Gastrocnemius medialis (tissue), 4 donors: Measurements from ENCODE around the gene CD300LD. TPM values are rescaled to one million over a fixed set of nuclear protein-coding genes. Genes with fewer than 3 reads are reported as not detected.

ENCODE experiments used
- ATAC-seq, 2 donors: fragments of 150-250 bp; one replicate each; pipeline ENCODE4 v1.9.1; 2016
- DNase-seq, 2 donors: peaks; one replicate each; pipeline ENCODE4 v3.0.0-alpha.2; 2019
- H3K27ac ChIP-seq, 4 donors: fragments of 200-600 bp; sonication (generic); 1 replicate in 1 of 4; 2 replicates in 3 of 4; pipeline ENCODE4 v1.5.1; 2016 to 2018; ENCODE audit warnings: mild to moderate bottlenecking in 2 of 4, moderate library complexity in 1 of 4
- H3K27me3 ChIP-seq, 3 donors: fragments of 200-600 bp; sonication (generic) in 2 of 3; 1 replicate in 1 of 3; 2 replicates in 2 of 3; pipeline versions ENCODE4 v1.5.1 to v1.6.0; 2016 to 2019; ENCODE audit warnings: mild to moderate bottlenecking in 1 of 3, moderate library complexity in 1 of 3
- H3K36me3 ChIP-seq, 2 donors: fragments of 200-600 bp; sonication (generic) in 1 of 2; one replicate each; pipeline ENCODE4 v1.5.1; 2017 to 2018
- H3K4me1 ChIP-seq, 2 donors: fragments of 200-600 bp; sonication (generic) in 1 of 2; one replicate each; pipeline ENCODE4 v1.5.1; 2016 to 2017; ENCODE audit warnings: mild to moderate bottlenecking in 2 of 2
- H3K4me3 ChIP-seq, 4 donors: fragments of 200-600 bp; sonication (generic) in 3 of 4; 1 replicate in 1 of 4; 2 replicates in 3 of 4; pipeline ENCODE4 v1.5.1; 2016 to 2019; ENCODE audit warnings: mild to moderate bottlenecking in 2 of 4
- H3K9me3 ChIP-seq, 3 donors: fragments of 200-600 bp; sonication (generic) in 2 of 3; 1 replicate in 1 of 3; 2 replicates in 2 of 3; pipeline ENCODE4 v1.5.1; 2016 to 2019
- CTCF ChIP-seq, 5 experiments: fragments of 450-650 bp in 3 of 5; fragments of 200-600 bp in 2 of 5; sonication (generic) in 2 of 5; IDR thresholded peaks in 4 of 5; conservative IDR thresholded peaks in 1 of 5; 1 replicate in 4 of 5; 2 replicates in 1 of 5; pipeline ENCODE4 v1.5.1; 2016 to 2019; ENCODE audit warnings: antibody characterized with exemption in 5 of 5, mild to moderate bottlenecking in 3 of 5, moderate library complexity in 3 of 5
- POLR2A ChIP-seq, 2 donors: fragments of 450-650 bp; IDR thresholded peaks; one replicate each; pipeline ENCODE4 v1.6.1; 2017; ENCODE audit warnings: antibody characterized with exemption in 2 of 2, mild to moderate bottlenecking in 2 of 2, moderate library complexity in 2 of 2
- in situ Hi-C, 4 donors: fragments of 200-750 bp; cut with MboI; loops; one replicate each; pipeline versions ENCODE4 v1.15.0 to v1.8.0; 2017; ENCODE audit warnings: low sequenced_read_pairs in 4 of 4
- intact Hi-C: fragments of 100-400 bp; cut with DNase I; formaldehyde crosslinking; loops from one replicate; pipeline ENCODE4 v1.15.1; 2023; ENCODE audit warnings: low total_unique reads
- total RNA-seq, 4 donors: library from RNA; depleted of rRNA; stranded (reverse); fragments of >200 nt; gene quantifications; one replicate each; pipeline versions ENCODE4 v1.1.0 to v1.2.3, GENCODE V29; 2016

Gene CD300LD
- total RNA-seq, 4 donors from 2014 or later, result not detected

- intact Hi-C loops, result no loop called here
- no peak overlapping the region for H3K4me3 ChIP-seq
These were observed 3.1 kb upstream of the CD300LD start for GRCh38 chr17:74595037-74595750.

GRCh38 chr17:74591503-74591902 lies 580 bp downstream of the CD300LD start:
- intact Hi-C loops (no loop called here), in situ Hi-C loops (no loop called here)
- DNase-seq (no peak), ATAC-seq (no peak)
- Histone ChIP-seq H3K4me3 (no peak overlapping the region), H3K4me1 (no peaks in the 10 kb centered on the region), H3K9me3 (no peaks in the 10 kb centered on the region), H3K27ac (no peak overlapping the region), H3K27me3 (peaks cover 0 to 5% (median 3%) of the 10 kb centered on the region in 3 donors), H3K36me3 (no peaks in the 10 kb centered on the region)
- TF ChIP-seq CTCF (IDR thresholded peaks at IDR 0.05 in 4 of 5, conservative IDR thresholded peaks at IDR 0.05 in 1 of 5), result no peak
- no peak for TF ChIP-seq POLR2A (IDR thresholded peaks at IDR 0.05)

More at GRCh38 chr17:74595037-74595750, 3.1 kb upstream of the CD300LD start:
- no peaks in the 10 kb centered on the region for H3K36me3 ChIP-seq
- in situ Hi-C loops, result no loop called here
- H3K4me1 ChIP-seq, result no peaks in the 10 kb centered on the region
- ATAC-seq (no peak), DNase-seq (no peak)
- H3K9me3 ChIP-seq, result no peaks in the 10 kb centered on the region
- peaks cover 2 to 10% (median 7%) of the 10 kb centered on the region in 3 donors for H3K27me3 ChIP-seq
- no peak overlapping the region for H3K27ac ChIP-seq
- TF ChIP-seq CTCF (IDR thresholded peaks at IDR 0.05 in 4 of 5, conservative IDR thresholded peaks at IDR 0.05 in 1 of 5) (no peak), POLR2A (IDR thresholded peaks at IDR 0.05) (no peak)

GRCh38 chr17:74585711-74586110 lies 6.4 kb downstream of the CD300LD start:
- no peak for ATAC-seq

GRCh38 chr17:74584292-74585060 lies 7.6 kb downstream of the CD300LD start:
- H3K4me1 ChIP-seq, result no peaks in the 10 kb centered on the region
- intact Hi-C loops, result no loop called here
- TF ChIP-seq POLR2A (IDR thresholded peaks at IDR 0.05) (no peak), CTCF (IDR thresholded peaks at IDR 0.05 in 4 of 5, conservative IDR thresholded peaks at IDR 0.05 in 1 of 5) (no peak)
- no peaks in the 10 kb centered on the region for H3K27me3 ChIP-seq
- H3K4me3 ChIP-seq, result no peak overlapping the region
- ATAC-seq (no peak), DNase-seq (no peak)
- in situ Hi-C loops, result no loop called here
- H3K27ac ChIP-seq, result no peak overlapping the region
- H3K36me3 ChIP-seq, result no peaks in the 10 kb centered on the region
- no peaks in the 10 kb centered on the region for H3K9me3 ChIP-seq

More at GRCh38 chr17:74585711-74586110, 6.4 kb downstream of the CD300LD start:
- no peaks in the 10 kb centered on the region for H3K27me3 ChIP-seq
- H3K4me1 ChIP-seq, result no peaks in the 10 kb centered on the region
- H3K9me3 ChIP-seq, result no peaks in the 10 kb centered on the region
- TF ChIP-seq CTCF (IDR thresholded peaks at IDR 0.05 in 4 of 5, conservative IDR thresholded peaks at IDR 0.05 in 1 of 5) (no peak), POLR2A (IDR thresholded peaks at IDR 0.05) (no peak)
- no peak overlapping the region for H3K27ac ChIP-seq
- intact Hi-C loops, result no loop called here
- H3K4me3 ChIP-seq, result no peak overlapping the region
- in situ Hi-C loops, result no loop called here
- no peak for DNase-seq
- no peaks in the 10 kb centered on the region for H3K36me3 ChIP-seq
